Fibroblast of skin of left biceps (primary cell): Measurements from ENCODE around the gene PTPN7.
"Not testable (repeated sequence)": the region's sequence is repeated elsewhere in the genome, so short reads cannot be mapped to it uniquely, and the experiment has no call there.

Experiments
- DNase-seq, 2 experiments: peaks; one replicate each; pipeline ENCODE4 v3.0.0-alpha.2; 2013; ENCODE audit warnings: low read depth in 2 of 2

The PTPN7 gene

GRCh38 chr1:202152399-202152798 is 8.0 kb downstream of the PTPN7 start:
- no peak for DNase-seq

GRCh38 chr1:202151045-202151444 is 9.4 kb downstream of the PTPN7 start:
- no peak for DNase-seq

- DNase-seq: no peak
These were observed 9.8 kb downstream of the PTPN7 start for GRCh38 chr1:202150602-202151001.

GRCh38 chr1:202150187-202150586 is 10.2 kb downstream of the PTPN7 start:
- no peak for DNase-seq

- no peak for DNase-seq
These were observed 10.8 kb downstream of the PTPN7 start for GRCh38 chr1:202149566-202149965.

GRCh38 chr1:202148391-202148790 is 12.0 kb downstream of the PTPN7 start:
- DNase-seq: no peak

- DNase-seq: no peak
These were observed 13.4 kb downstream of the PTPN7 start for GRCh38 chr1:202146993-202147392.

GRCh38 chr1:202146279-202146678 is 14.1 kb downstream of the PTPN7 start:
- DNase-seq: no peak

GRCh38 chr1:202145744-202146140 is 14.7 kb downstream of the PTPN7 start:
- DNase-seq: not testable (repeated sequence)

GRCh38 chr1:202145068-202145743 is 15.2 kb downstream of the PTPN7 start:
- DNase-seq: no peak

- no peak for DNase-seq
These were observed 15.9 kb downstream of the PTPN7 start, which contains the start of gene ARL8A for GRCh38 chr1:202144402-202145067. Gene ARL8A (minus strand): TSS chr1:202144737. CDS start chr1:202144572, 165 bp downstream.

- no peak for DNase-seq
These were observed 16.5 kb downstream of the PTPN7 start for GRCh38 chr1:202143768-202144401.

- DNase-seq: no peak
These were observed 17.2 kb downstream of the PTPN7 start for GRCh38 chr1:202143011-202143767.

- not testable (repeated sequence) for DNase-seq
These were observed 18.9 kb downstream of the PTPN7 start for GRCh38 chr1:202141468-202141867.

- no peak for DNase-seq
These were observed 19.6 kb downstream of the PTPN7 start for GRCh38 chr1:202140833-202141232.

GRCh38 chr1:202135221-202135721 is 25.1 kb downstream of the PTPN7 start:
- DNase-seq: no peak

GRCh38 chr1:202134645-202135172 is 25.7 kb downstream of the PTPN7 start:
- no peak for DNase-seq

GRCh38 chr1:202133989-202134388 is 26.4 kb downstream of the PTPN7 start:
- DNase-seq: no peak

GRCh38 chr1:202133496-202133895 is 26.9 kb downstream of the PTPN7 start:
- no peak for DNase-seq

- no peak for DNase-seq
These were observed 27.4 kb downstream of the PTPN7 start for GRCh38 chr1:202133001-202133400.

- DNase-seq: no peak
These were observed 28.2 kb downstream of the PTPN7 start for GRCh38 chr1:202131956-202132821.
